HG03108 (cell line): Measurements from ENCODE around the gene ATP1A2.
"Not testable (repeated sequence)": the region's sequence is repeated elsewhere in the genome, so short reads cannot be mapped to it uniquely, and the experiment has no call there.

ENCODE experiments used
- ATAC-seq: cut with Tn5 transposase; IDR thresholded peaks from one replicate; pipeline ENCODE4 v1.9.1; 2021; ENCODE audit warnings: moderate library complexity; ENCODE audit not compliant: unreplicated experiment

Gene ATP1A2

GRCh38 chr1:160099716-160100375, 15.7 kb upstream of the ATP1A2 start:
- ATAC-seq = no peak

- ATAC-seq = no peak
These were observed 14.4 kb upstream of the ATP1A2 start for GRCh38 chr1:160101037-160101716.

GRCh38 chr1:160101717-160102522, 13.6 kb upstream of the ATP1A2 start:
- ATAC-seq = no peak

- ATAC-seq = no peak
These were observed 11.7 kb upstream of the ATP1A2 start for GRCh38 chr1:160103658-160104408.

- no peak for ATAC-seq
These were observed 11.1 kb upstream of the ATP1A2 start for GRCh38 chr1:160104486-160104885.

- no peak for ATAC-seq
These were observed 10.4 kb upstream of the ATP1A2 start for GRCh38 chr1:160105155-160105554.

GRCh38 chr1:160107512-160107911, 8.0 kb upstream of the ATP1A2 start:
- no peak for ATAC-seq

- no peak for ATAC-seq
These were observed 6.5 kb upstream of the ATP1A2 start for GRCh38 chr1:160108888-160109662.

GRCh38 chr1:160109686-160110085, 5.9 kb upstream of the ATP1A2 start:
- no peak for ATAC-seq

- ATAC-seq = not testable (repeated sequence)
These were observed 4.1 kb upstream of the ATP1A2 start for GRCh38 chr1:160111462-160111861.

- no peak for ATAC-seq
These were observed 3.2 kb upstream of the ATP1A2 start for GRCh38 chr1:160112357-160112756.

GRCh38 chr1:160113407-160113806, 2.2 kb upstream of the ATP1A2 start:
- ATAC-seq = no peak

GRCh38 chr1:160114085-160114484, 1.5 kb upstream of the ATP1A2 start:
- no peak for ATAC-seq

GRCh38 chr1:160116283-160117147, 956 bp downstream of the ATP1A2 start:
- ATAC-seq = no peak

GRCh38 chr1:160117300-160117699, 1.7 kb downstream of the ATP1A2 start:
- no peak for ATAC-seq

- ATAC-seq = no peak
These were observed 2.2 kb downstream of the ATP1A2 start for GRCh38 chr1:160117709-160118183.

GRCh38 chr1:160118928-160119327, 3.4 kb downstream of the ATP1A2 start:
- ATAC-seq = no peak

GRCh38 chr1:160120797-160121196, 5.2 kb downstream of the ATP1A2 start:
- ATAC-seq = no peak

- ATAC-seq = no peak
These were observed 5.8 kb downstream of the ATP1A2 start for GRCh38 chr1:160121388-160121787.
